ENCODE results near the gene ADAMTS9.

DNA sequence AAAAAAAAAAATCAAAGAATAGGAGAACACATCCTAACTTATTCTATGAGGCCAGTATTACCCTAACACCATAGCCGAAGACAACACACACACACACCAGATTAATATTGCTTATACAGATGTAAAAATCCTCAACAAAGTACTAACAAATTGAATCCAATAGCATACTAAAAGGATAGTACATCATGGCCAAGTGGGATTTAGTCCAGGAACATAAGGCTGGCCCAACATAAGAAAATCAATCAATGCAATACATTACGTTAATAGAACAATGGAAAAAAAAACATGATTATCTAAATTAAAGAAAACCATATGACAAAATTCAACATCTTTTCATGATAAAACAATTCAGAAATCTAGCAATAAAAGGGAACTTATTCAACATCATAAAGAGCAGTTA, 79.1 kb downstream of the ADAMTS9 start:
- TF ChIP-seq, protein P1, sequence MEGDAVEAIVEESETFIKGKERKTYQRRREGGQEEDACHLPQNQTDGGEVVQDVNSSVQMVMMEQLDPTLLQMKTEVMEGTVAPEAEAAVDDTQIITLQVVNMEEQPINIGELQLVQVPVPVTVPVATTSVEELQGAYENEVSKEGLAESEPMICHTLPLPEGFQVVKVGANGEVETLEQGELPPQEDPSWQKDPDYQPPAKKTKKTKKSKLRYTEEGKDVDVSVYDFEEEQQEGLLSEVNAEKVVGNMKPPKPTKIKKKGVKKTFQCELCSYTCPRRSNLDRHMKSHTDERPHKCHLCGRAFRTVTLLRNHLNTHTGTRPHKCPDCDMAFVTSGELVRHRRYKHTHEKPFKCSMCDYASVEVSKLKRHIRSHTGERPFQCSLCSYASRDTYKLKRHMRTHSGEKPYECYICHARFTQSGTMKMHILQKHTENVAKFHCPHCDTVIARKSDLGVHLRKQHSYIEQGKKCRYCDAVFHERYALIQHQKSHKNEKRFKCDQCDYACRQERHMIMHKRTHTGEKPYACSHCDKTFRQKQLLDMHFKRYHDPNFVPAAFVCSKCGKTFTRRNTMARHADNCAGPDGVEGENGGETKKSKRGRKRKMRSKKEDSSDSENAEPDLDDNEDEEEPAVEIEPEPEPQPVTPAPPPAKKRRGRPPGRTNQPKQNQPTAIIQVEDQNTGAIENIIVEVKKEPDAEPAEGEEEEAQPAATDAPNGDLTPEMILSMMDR (IDR thresholded peaks at IDR 0.05), result no peak
- no peak for TF ChIP-seq POLR2A (IDR thresholded peaks at IDR 0.05)
